ENCODE results near the gene DDX43.
"Not testable (repeated sequence)": the region's sequence is repeated elsewhere in the genome, so short reads cannot be mapped to it uniquely, and the experiment has no call there.

Gene DDX43

GRCh38 chr6:73394577-73395354 lies at the start of gene DDX43:
Gene DDX43, plus strand, starts transcription at chr6:73394828. Its CDS starts 78 bp downstream, at chr6:73394906.
- ATAC-seq (peak; percentile 37), DNase-seq (peak; percentile 35)

GRCh38 chr6:73348550-73349204 lies 46.0 kb upstream of the DDX43 start:
- ATAC-seq (no peak), DNase-seq (no peak)

GRCh38 chr6:73349311-73349710 lies 45.3 kb upstream of the DDX43 start:
- DNase-seq = no peak
- ATAC-seq = no peak

- ATAC-seq (no peak), DNase-seq (no peak)
Measured at GRCh38 chr6:73353636-73354593, 40.7 kb upstream of the DDX43 start, which contains the start of gene DPPA5. Gene DPPA5, minus strand, starts transcription at chr6:73354276. Its CDS starts 51 bp downstream, at chr6:73354225.

- DNase-seq (no peak), ATAC-seq (no peak)
Measured at GRCh38 chr6:73362358-73362757, 32.3 kb upstream of the DDX43 start, which contains the start of gene KHDC3L. Gene KHDC3L, plus strand, starts transcription at chr6:73362658. Its CDS starts 72 bp downstream, at chr6:73362730.

- no peak for ATAC-seq
- no peak for DNase-seq
Measured at GRCh38 chr6:73362869-73363536, 31.6 kb upstream of the DDX43 start.

GRCh38 chr6:73363537-73363875 lies 31.1 kb upstream of the DDX43 start:
- DNase-seq = no peak

GRCh38 chr6:73364121-73364520 lies 30.5 kb upstream of the DDX43 start:
- ATAC-seq (no peak), DNase-seq (no peak)

More at GRCh38 chr6:73363537-73363875, 31.1 kb upstream of the DDX43 start:
- ATAC-seq = no peak

GRCh38 chr6:73364549-73364948 lies 30.1 kb upstream of the DDX43 start:
- DNase-seq (no peak), ATAC-seq (no peak)

GRCh38 chr6:73367761-73368355 lies 26.8 kb upstream of the DDX43 start:
- ATAC-seq (no peak), DNase-seq (no peak)

GRCh38 chr6:73368675-73369074 lies 26.0 kb upstream of the DDX43 start:
- ATAC-seq = no peak
- DNase-seq = no peak

- ATAC-seq (no peak), DNase-seq (no peak)
Measured at GRCh38 chr6:73369157-73369556, 25.5 kb upstream of the DDX43 start.

- DNase-seq (no peak), ATAC-seq (no peak)
Measured at GRCh38 chr6:73369563-73369962, 25.1 kb upstream of the DDX43 start, which contains the start of gene OOEP. Gene OOEP, minus strand, starts transcription at chr6:73369897. Its CDS starts 105 bp downstream, at chr6:73369792.

GRCh38 chr6:73371984-73372383 lies 22.6 kb upstream of the DDX43 start:
- no peak for DNase-seq
- no peak for ATAC-seq

- DNase-seq (no peak), ATAC-seq (no peak)
Measured at GRCh38 chr6:73372516-73372915, 22.1 kb upstream of the DDX43 start.

- ATAC-seq (no peak), DNase-seq (no peak)
Measured at GRCh38 chr6:73375216-73375615, 19.4 kb upstream of the DDX43 start.

- no peak for DNase-seq
- ATAC-seq = no peak
Measured at GRCh38 chr6:73377225-73377624, 17.4 kb upstream of the DDX43 start.

- ATAC-seq, DNase-seq: not testable (repeated sequence)
Measured at GRCh38 chr6:73381531-73381930, 13.1 kb upstream of the DDX43 start.

- ATAC-seq (no peak), DNase-seq (no peak)
Measured at GRCh38 chr6:73382462-73383113, 12.0 kb upstream of the DDX43 start.

- DNase-seq = no peak
- ATAC-seq = no peak
Measured at GRCh38 chr6:73388433-73388799, 6.2 kb upstream of the DDX43 start.
